Trophoblast cell (in vitro differentiated cells and primary cell): ENCODE results near the gene CCDC97.
A peak's percentile ranks its signal among the peaks of the same experiment; 100 is the strongest.

Source experiments
- DNase-seq, 2 donors: peaks; one replicate each; pipeline ENCODE4 v3.0.0-alpha.2; 2016
- H2AFZ ChIP-seq: 2 replicates; pipeline ENCODE4 v1.6.1; 2013; ENCODE audit warnings: low read length, moderate library complexity, mild to moderate bottlenecking; ENCODE audit not compliant: insufficient read depth, poor library complexity
- H2AK5ac ChIP-seq: 2 replicates; pipeline ENCODE4 v1.6.1; 2013; ENCODE audit warnings: mild to moderate bottlenecking, low read length
- H2BK120ac ChIP-seq: 2 replicates; pipeline ENCODE4 v1.6.1; 2013; ENCODE audit warnings: low read length, mild to moderate bottlenecking, moderate library complexity; ENCODE audit not compliant: insufficient read depth, poor library complexity
- H2BK12ac ChIP-seq: 2 replicates; pipeline ENCODE4 v1.6.1; 2013; ENCODE audit warnings: mild to moderate bottlenecking, low read length, moderate library complexity
- H2BK5ac ChIP-seq: 2 replicates; pipeline ENCODE4 v1.6.1; 2013; ENCODE audit warnings: low read length, low read depth, moderate library complexity, mild to moderate bottlenecking; ENCODE audit not compliant: poor library complexity
- H3K14ac ChIP-seq: 2 replicates; pipeline ENCODE4 v1.6.1; 2013; ENCODE audit warnings: mild to moderate bottlenecking, low read length
- H3K18ac ChIP-seq: 2 replicates; pipeline ENCODE4 v1.6.1; 2013; ENCODE audit warnings: mild to moderate bottlenecking, low read length
- H3K23ac ChIP-seq: 2 replicates; pipeline ENCODE4 v1.6.1; 2013; ENCODE audit warnings: low read length
- H3K27ac ChIP-seq: 2 replicates; pipeline ENCODE4 v1.5.1; 2013; ENCODE audit warnings: low read depth, mild to moderate bottlenecking, inconsistent platforms, low read length, moderate library complexity
- H3K27me3 ChIP-seq: 2 replicates; pipeline ENCODE4 v1.6.1; 2013; ENCODE audit warnings: inconsistent platforms, mild to moderate bottlenecking, low read length, moderate library complexity; ENCODE audit not compliant: insufficient read depth
- H3K36me3 ChIP-seq, 2 experiments: 1 replicate in 1 of 2; 2 replicates in 1 of 2; pipeline ENCODE4 v1.6.1; 2013; ENCODE audit warnings: low read length in 2 of 2, mild to moderate bottlenecking in 2 of 2, moderate library complexity in 1 of 2; ENCODE audit not compliant: insufficient read depth in 2 of 2, control insufficient read depth in 1 of 2
- H3K4ac ChIP-seq: 2 replicates; pipeline ENCODE4 v1.6.1; 2013; ENCODE audit warnings: low read depth, mild to moderate bottlenecking, low read length, moderate library complexity
- H3K4me1 ChIP-seq, 2 experiments: 1 replicate in 1 of 2; 2 replicates in 1 of 2; pipeline ENCODE4 v1.6.1; 2013; ENCODE audit warnings: low read length in 2 of 2, mild to moderate bottlenecking in 2 of 2, moderate library complexity in 1 of 2; ENCODE audit not compliant: insufficient read depth in 2 of 2, control insufficient read depth in 1 of 2
- H3K4me2 ChIP-seq: 2 replicates; pipeline ENCODE4 v1.6.1; 2013; ENCODE audit warnings: inconsistent platforms, mild to moderate bottlenecking, low read length, moderate library complexity
- H3K4me3 ChIP-seq: 2 replicates; pipeline ENCODE4 v1.5.1; 2013; ENCODE audit warnings: mild to moderate bottlenecking, low read depth, low read length, inconsistent platforms
- H3K79me1 ChIP-seq: one replicate; pipeline ENCODE4 v1.6.1; 2013; ENCODE audit warnings: low read length
- H3K79me2 ChIP-seq: 2 replicates; pipeline ENCODE4 v1.6.1; 2013; ENCODE audit warnings: low read length, mild to moderate bottlenecking; ENCODE audit not compliant: control insufficient read depth, insufficient read depth, poor library complexity
- H3K9ac ChIP-seq: 2 replicates; pipeline ENCODE4 v1.6.1; 2013; ENCODE audit warnings: mild to moderate bottlenecking, low read length
- H3K9me3 ChIP-seq: 2 replicates; pipeline ENCODE4 v1.6.1; 2013; ENCODE audit warnings: low read depth, mild to moderate bottlenecking, control low read depth, inconsistent platforms, low read length; ENCODE audit not compliant: insufficient read depth
- H4K12ac ChIP-seq: 2 replicates; pipeline ENCODE4 v1.6.1; 2013; ENCODE audit warnings: low read depth, mild to moderate bottlenecking, low read length, moderate library complexity
- H4K8ac ChIP-seq: 2 replicates; pipeline ENCODE4 v1.6.1; 2013; ENCODE audit warnings: low read depth, mild to moderate bottlenecking, low read length, moderate library complexity
- H4K91ac ChIP-seq: one replicate; pipeline ENCODE4 v1.6.1; 2013; ENCODE audit warnings: low read depth, mild to moderate bottlenecking, low read length, moderate library complexity
- WGBS: extraction: QIAGEN DNeasy Blood & Tissue Kit; methylation state at CpG from one replicate; pipeline ENCODE4 v1.1.7; 2013; ENCODE audit warnings: missing lambda C conversion rate; ENCODE audit not compliant: insufficient read length, insufficient coverage; ENCODE audit errors: extremely low coverage; 5-methylcytosine and 5-hydroxymethylcytosine counted together

The CCDC97 gene

GRCh38 chr19:41352609-41353465 lies 42.9 kb downstream of the CCDC97 start:
- H3K79me2 ChIP-seq = peaks cover 18% of the 10 kb centered on the region
- H3K9me3 ChIP-seq = peaks cover 5% of the 10 kb centered on the region
- peak overlapping the region; percentile 67 for H2BK120ac ChIP-seq
- peak overlapping the region; percentile 67 for H2BK12ac ChIP-seq
- peak overlapping the region; percentile 86 for H3K14ac ChIP-seq
- peaks cover 26% of the 10 kb centered on the region for H3K79me1 ChIP-seq
- peak overlapping the region; percentile 14 for H4K12ac ChIP-seq
- peak overlapping the region; percentile 37 for H2AK5ac ChIP-seq
- no peak overlapping the region for H3K23ac ChIP-seq
- peak overlapping the region; percentile 93 for H3K18ac ChIP-seq
- peak overlapping the region; percentile 75 for H3K4me2 ChIP-seq
- H3K27ac ChIP-seq = peak overlapping the region; percentile 70
- WGBS = no CpG with 5 or more reads among the region's 71 CpGs
- H2AFZ ChIP-seq = peak overlapping the region; percentile 8
- peak in 1 of 2 donors; percentile 53 for DNase-seq
- H3K4me1 ChIP-seq = peaks cover 0 to 8% of the 10 kb centered on the region in 2 experiments
- H3K36me3 ChIP-seq = peaks cover 4 to 5% of the 10 kb centered on the region in 2 experiments
- H3K4ac ChIP-seq = peak overlapping the region; percentile 77
- peak overlapping the region; percentile 62 for H3K9ac ChIP-seq
- H4K8ac ChIP-seq = peak overlapping the region; percentile 42
- peaks cover 13% of the 10 kb centered on the region for H3K27me3 ChIP-seq
- peak overlapping the region; percentile 82 for H3K4me3 ChIP-seq
- peak overlapping the region; percentile 86 for H4K91ac ChIP-seq
- H2BK5ac ChIP-seq = peak overlapping the region; percentile 29

- Histone ChIP-seq H3K27ac (peak within 1 kb of the TSS; percentile 70), H3K9me3 (peaks cover 6% of the 10 kb centered on the region), H4K12ac (peak within 1 kb of the TSS; percentile 14), H3K4ac (peak within 1 kb of the TSS; percentile 77), H2BK120ac (peak within 1 kb of the TSS; percentile 67), H2AFZ (peak within 1 kb of the TSS; percentile 8), H3K79me2 (peaks cover 18% of the 10 kb centered on the region), H3K18ac (peak within 1 kb of the TSS; percentile 93), H3K9ac (peak within 1 kb of the TSS; percentile 62), H3K36me3 (no peaks in the 10 kb centered on the region), H3K79me1 (peaks cover 26% of the 10 kb centered on the region), H3K14ac (peak within 1 kb of the TSS; percentile 86), H4K91ac (peak within 1 kb of the TSS; percentile 86), H4K8ac (peak within 1 kb of the TSS; percentile 43), H3K4me3 (peak within 1 kb of the TSS; percentile 82), H3K4me1 (peaks cover 0 to 8% of the 10 kb centered on the region in 2 experiments), H3K27me3 (peaks cover 13% of the 10 kb centered on the region), H3K23ac (no peak within 1 kb of the TSS), H2BK12ac (peak within 1 kb of the TSS; percentile 67), H3K4me2 (peak within 1 kb of the TSS; percentile 75), H2BK5ac (peak within 1 kb of the TSS; percentile 29), H2AK5ac (peak within 1 kb of the TSS; percentile 37)
- WGBS = no CpG with 5 or more reads among the region's 78 CpGs
- DNase-seq = peak; percentile 64 to 78
These were observed 43.7 kb downstream of the CCDC97 start, which contains the start of gene TGFB1 for GRCh38 chr19:41353466-41354342. TGFB1 (minus strand) TSS chr19:41353922; CDS start chr19:41353044, 878 bp downstream.

- Histone ChIP-seq H4K8ac (peak overlapping the region; percentile 29), H3K4me2 (peak overlapping the region; percentile 75), H2BK120ac (no peak overlapping the region), H3K18ac (peak overlapping the region; percentile 57), H3K27me3 (peaks cover 13% of the 10 kb centered on the region), H3K4me3 (no peak overlapping the region), H3K79me1 (peaks cover 26% of the 10 kb centered on the region), H4K12ac (peak overlapping the region; percentile 8), H3K9me3 (peaks cover 6% of the 10 kb centered on the region), H3K4me1 (peaks cover 0 to 8% of the 10 kb centered on the region in 2 experiments), H2BK12ac (peak overlapping the region; percentile 51), H3K9ac (peak overlapping the region; percentile 3), H3K27ac (no peak overlapping the region), H2AK5ac (peak overlapping the region; percentile 11), H2BK5ac (no peak overlapping the region), H3K79me2 (peaks cover 18% of the 10 kb centered on the region), H3K4ac (no peak overlapping the region), H3K23ac (no peak overlapping the region), H2AFZ (no peak overlapping the region), H4K91ac (peak overlapping the region; percentile 52), H3K14ac (peak overlapping the region; percentile 55), H3K36me3 (no peaks in the 10 kb centered on the region)
- DNase-seq = no peak
- whole genome bisulfite sequencing = no CpG with 5 or more reads among the region's 23 CpGs
These were observed 44.5 kb downstream of the CCDC97 start for GRCh38 chr19:41354343-41354953.

- H3K18ac ChIP-seq = no peak overlapping the region
- no peak for DNase-seq
- no peak overlapping the region for H3K27ac ChIP-seq
- H4K12ac ChIP-seq = no peak overlapping the region
- H3K4me1 ChIP-seq = peaks cover 0 to 8% of the 10 kb centered on the region in 2 experiments
- no peak overlapping the region for H2AFZ ChIP-seq
- H4K8ac ChIP-seq = no peak overlapping the region
- H3K4me3 ChIP-seq = no peak overlapping the region
- H2BK120ac ChIP-seq = no peak overlapping the region
- H3K27me3 ChIP-seq = peaks cover 13% of the 10 kb centered on the region
- H4K91ac ChIP-seq = no peak overlapping the region
- peaks cover 6% of the 10 kb centered on the region for H3K9me3 ChIP-seq
- H2BK5ac ChIP-seq = no peak overlapping the region
- WGBS = no CpG with 5 or more reads among the region's 1 CpG
- peaks cover 26% of the 10 kb centered on the region for H3K79me1 ChIP-seq
- no peak overlapping the region for H3K9ac ChIP-seq
- H2BK12ac ChIP-seq = no peak overlapping the region
- no peak overlapping the region for H3K14ac ChIP-seq
- no peak overlapping the region for H3K4ac ChIP-seq
- H3K36me3 ChIP-seq = no peaks in the 10 kb centered on the region
- H3K23ac ChIP-seq = no peak overlapping the region
- no peak overlapping the region for H2AK5ac ChIP-seq
- H3K4me2 ChIP-seq = no peak overlapping the region
- H3K79me2 ChIP-seq = peaks cover 18% of the 10 kb centered on the region
These were observed 45.1 kb downstream of the CCDC97 start for GRCh38 chr19:41355035-41355434.
